Stimulated activated CD4-positive, alpha-beta T cell treated with anti-CD3 and anti-CD28 coated beads, Interleukin-1b, Interleukin-23, amount 100 ng/mL, for 48 hours (primary cell): Measurements from ENCODE around the gene RALGAPA2.

Source experiments
- DNase-seq: peaks from one replicate; pipeline ENCODE4 v3.0.0-alpha.2; 2020

RALGAPA2 gene

DNA sequence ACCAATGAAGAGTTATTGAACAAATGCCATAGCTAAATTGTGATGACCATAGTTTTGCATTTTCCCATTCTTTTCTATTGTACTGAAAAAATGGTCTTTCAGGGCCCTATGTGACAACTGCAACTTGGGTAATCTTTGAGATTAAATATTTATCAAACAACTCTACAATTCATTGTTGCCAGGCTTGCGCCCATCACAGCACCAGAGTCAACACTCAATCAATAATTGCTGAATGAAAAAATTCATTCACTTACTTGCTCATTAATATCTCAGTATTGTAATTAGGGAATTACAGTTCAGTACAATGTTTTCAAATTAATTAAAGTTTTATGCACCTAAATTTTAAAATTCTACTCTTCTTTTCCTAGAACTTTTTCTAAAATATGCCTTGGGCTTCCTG is 7.7 kb upstream of the RALGAPA2 start:
- no peak for DNase-seq

DNA sequence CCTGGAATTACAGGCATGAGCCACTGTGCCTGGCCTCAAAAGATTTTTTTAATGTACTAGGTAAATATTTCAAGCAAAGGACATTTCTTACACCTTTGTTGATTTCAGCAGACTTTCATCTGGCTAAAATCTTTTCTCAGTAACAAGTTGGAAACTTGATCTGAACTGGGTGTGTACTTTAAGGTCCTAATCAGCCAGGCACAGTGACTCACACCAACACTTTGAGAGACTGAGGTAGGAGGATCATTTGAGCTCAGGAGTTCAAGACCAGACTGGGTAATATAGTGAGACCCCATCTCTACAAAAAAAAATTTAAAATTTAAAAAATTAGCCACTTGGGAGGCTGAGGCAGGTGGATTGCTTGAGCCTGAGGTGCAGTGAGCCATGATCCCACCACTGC is 7.0 kb upstream of the RALGAPA2 start:
- DNase-seq = no peak

DNA sequence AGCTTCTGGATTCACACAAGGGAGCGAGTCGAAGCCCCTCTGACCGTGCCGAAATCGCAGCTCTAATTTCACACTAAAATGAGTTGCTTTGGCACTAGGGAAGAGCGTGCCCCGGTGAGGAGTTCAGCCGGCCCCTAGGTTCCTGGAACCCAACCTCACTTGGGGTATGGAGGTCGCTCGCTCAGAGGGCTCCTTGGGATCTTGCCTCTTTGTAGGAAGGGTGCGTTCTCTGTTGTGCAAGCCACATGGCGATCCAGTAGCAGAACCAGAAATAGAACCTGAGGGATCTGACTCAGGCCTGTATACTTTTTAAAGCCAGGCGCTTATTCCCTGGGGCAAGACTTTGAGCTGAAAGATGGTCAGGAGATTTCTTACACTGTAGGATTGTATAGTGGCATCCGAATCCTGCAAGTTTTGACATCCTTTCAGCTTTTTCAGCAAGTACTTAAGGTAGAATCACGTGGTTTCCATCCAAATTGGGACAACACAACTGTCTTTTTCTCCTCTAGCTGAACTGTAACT is 861 bp upstream of the RALGAPA2 start:
- DNase-seq = no peak

DNA sequence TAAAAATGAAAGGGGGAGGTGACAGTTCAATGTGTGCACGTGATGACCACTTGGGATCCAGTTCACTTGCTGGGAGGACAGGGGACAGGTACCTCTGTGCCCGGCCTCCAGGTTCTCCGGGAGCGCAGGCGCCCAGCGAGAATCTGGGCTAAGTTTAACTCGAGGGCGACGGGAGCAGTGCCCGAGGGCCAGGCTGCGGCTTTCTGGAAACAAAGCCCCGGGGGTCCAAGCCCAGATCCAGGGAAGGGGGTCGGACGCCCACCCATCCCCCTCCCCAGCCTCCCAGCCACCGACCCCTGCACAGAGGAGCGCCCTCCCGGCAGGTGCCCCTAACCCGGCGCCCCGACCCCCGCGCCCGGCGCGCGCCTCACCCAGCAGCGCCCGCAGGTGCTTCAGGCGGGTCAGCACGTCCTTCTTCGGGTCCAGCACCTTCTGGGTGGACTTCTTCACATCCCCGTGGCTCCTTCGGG is 405 bp downstream of the RALGAPA2 start:
- no peak for DNase-seq

DNA sequence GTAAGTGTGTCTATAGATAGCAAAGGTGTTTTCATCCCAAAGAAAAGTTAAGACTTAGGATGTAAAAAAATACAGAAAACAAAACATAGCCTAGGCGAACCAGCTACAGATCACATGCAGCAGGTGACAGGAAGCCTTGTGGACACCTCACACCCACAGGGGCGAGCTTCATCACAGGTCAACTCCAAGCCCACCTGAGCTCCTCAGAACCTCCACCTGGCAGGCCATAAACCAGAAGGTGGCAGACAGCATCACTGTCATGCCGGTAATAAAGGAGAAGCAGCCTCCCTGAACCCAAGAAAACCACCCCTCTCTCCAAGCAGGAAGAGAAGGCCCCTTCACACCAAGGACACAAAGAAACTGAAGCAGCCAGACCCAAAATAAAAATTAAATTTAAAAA is 1.0 kb downstream of the RALGAPA2 start:
- no peak for DNase-seq

DNA sequence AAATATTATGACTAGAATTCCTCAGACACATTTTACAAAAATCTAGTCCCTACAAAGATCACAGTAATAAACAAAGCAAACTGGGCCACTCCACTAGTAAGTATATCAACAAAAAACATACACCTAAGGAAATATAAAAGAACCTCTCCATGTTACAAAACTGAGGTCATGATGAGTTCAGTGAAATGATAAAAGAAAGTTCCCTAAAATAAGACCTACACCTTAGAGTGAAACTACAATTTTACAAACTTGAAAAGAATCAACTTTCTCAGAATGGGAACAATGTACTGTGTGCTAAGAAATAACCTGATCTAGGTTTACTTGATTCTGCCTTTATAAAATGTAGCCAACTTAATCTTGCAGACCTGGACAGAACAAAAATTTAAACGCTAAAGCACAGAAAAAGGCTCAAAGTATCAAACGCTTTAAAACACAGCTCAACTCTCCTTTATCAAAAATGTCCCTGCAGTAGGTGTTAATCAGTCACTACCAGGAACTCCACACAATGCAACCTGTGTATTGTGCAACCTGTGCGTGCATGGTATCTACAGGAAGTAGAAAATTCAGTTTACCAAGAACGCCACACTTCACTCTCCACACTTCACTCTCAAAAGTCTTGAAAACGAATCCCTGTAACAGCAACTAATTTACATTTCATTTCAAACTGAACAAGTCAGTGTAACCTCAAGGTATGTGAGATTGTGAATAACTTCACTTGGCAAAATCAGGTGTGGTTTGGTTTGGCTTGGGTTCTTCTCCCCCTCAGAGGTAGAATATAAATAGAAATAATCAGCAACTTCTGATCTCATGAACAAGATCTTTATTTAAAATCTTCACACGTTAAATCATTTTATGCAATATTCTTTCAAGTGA is 1.8 kb downstream of the RALGAPA2 start:
- DNase-seq = peak; percentile 39

DNA sequence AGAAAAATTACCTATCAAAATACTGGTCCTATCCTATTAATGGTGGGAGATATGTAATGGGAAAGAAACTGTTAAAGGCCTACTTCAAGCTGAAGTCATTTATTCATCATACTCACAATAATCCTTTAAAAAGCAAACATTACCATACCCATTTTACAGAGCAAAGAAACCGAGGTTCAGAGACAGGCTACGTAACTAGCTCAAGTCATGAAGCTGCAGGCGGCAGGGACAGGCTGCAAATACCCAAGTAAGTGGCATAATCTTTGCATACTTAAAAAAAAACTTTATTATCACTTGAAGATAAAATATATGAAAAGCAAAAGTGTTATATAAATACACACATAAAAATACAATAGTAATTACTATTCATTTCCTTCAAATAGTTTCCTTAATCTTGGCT is 2.6 kb downstream of the RALGAPA2 start:
- no peak for DNase-seq

DNA sequence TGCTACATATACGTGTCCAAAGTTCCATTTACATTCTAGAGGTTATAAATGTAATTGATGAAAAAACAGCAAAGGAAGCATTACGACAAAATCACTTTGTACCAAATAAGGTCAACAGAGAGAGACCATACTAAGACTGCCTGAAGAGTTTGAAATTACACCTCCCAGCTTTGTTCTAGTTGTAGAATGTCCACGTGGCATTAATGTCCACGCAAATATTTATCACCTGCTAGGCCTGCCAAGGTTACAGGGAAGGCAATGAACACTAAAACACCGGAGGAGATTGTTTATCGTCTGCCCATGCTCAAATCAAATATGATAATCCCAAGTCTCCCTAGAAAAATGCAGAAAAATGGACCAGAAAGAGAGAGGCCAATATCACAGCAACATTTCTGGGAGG is 6.2 kb downstream of the RALGAPA2 start:
- DNase-seq = no peak

DNA sequence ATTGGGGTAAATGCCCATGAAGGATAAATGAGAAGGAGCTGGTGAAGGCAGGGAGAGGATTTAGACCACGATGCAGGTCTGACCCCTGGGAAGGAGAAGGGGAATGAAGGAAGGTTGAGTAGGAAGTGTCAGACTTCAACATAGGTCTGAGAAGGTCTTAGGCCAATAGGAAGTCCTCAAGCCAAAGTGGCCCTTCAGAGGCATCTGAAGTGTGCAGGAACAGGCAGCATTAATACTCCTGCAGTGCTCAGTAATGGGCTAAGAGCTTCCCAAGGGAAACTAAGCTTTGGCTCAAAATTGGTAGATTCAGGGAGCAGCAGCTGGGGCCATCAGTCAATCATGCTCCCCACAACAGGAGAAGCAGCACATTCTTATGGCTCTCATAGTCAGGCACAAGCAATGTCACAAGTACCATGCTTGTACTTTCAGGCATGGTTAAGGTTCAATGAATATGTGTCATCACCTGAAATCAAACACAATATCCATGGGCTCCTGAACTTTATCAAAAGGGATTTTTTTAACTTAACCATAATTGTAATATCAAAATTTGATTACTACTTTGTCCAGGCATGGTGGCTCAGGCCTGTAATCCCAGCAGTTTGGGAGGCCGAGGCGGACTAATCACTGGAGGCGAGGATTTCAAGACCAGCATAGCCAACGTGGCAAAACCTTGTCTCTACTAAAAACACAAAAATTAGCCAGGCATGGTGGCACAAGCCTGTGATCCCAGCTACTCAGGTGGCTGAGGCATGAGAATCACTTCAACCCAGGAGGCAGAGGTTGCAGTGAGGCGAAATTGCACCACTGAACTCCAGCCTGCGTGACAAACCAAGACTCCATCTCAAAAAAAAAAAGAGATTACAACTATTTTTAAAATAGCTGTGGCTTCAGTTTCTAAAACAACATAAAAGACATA is 9.9 kb downstream of the RALGAPA2 start:
- DNase-seq = no peak

DNA sequence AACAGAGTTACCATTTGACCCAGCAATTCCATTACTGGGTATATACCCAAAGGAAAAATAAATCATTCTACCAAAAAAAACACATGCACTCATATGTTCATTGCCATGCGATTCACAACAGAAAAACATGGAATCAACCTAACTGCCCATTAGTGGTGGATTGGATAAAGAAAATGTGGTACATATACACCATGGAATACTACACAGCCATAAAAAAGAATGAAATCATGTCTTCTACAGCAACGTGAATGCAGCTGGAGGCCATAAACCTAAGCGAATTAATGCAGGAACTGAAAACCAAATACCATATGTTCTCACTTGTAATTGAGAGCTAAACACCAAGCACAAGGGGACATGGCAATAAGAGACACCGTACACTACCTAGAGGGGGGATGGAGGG is 12.5 kb downstream of the RALGAPA2 start:
- no peak for DNase-seq

DNA sequence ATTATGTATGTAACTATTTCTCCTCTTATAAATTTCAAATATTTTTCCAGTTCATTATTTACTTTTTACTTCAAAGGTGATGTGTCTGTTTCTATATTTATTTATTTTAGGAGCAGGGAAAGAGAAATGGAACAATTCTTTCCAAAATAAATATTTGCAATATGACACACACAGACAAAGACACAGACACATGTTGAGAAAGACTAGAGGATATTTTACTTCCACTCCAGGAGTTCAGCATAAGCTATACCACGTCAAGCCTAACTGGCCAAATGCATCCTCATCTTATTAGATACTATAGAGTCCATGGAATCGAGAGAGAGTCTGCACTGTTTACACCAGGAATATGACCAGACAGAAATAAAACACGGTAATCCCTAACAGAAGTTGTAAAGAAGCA is 13.3 kb downstream of the RALGAPA2 start:
- no peak for DNase-seq

DNA sequence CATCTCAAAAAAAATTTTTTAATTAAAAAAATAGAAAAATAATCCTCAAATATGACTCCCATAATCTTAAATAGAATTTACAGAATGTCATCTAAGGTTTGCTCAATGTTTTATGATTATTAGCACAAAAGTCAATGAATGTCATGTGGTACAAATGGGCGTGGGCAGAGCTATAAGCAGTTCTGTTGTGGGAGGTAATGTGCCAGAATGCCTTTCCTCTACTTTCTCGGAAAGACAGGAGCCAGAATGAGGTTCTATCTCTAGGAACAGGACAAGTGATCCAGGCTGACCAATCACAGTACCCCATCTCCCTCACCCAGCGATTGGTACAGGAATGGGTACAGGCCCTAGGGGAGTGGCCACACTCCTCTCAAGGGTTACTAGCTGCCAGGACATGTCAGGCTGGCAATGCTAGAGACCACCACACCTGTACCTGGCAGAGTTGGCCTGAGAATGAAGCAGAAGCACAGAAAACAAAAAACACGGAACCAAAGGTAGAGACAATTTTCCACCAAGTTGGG is 15.1 kb downstream of the RALGAPA2 start:
- DNase-seq = no peak

DNA sequence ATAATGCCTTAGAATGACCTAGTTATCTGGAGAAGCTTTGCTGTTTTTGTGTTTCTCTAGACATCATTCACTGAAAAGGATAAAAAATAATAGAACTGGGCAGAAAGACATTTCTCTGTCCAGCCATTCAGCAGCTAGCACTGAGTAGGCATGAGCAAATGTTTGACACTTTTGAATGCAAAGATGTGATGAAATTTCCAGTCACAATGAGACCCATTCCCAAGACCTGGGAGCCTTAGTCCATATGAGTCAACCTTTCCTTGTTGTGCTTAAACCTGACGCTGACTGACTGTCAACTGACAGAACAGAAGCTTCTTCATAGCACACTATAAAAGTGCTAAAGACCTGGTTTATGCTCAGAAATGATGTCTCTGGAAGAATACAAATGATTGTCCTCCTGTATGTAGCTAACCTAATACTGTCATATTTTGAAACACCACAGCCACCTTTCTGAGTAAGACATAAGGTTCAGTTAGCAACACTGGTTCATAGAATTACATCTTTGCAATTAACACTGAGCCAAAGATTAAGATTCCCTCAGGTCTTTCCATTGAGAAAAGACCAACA is 17.1 kb downstream of the RALGAPA2 start:
- no peak for DNase-seq

DNA sequence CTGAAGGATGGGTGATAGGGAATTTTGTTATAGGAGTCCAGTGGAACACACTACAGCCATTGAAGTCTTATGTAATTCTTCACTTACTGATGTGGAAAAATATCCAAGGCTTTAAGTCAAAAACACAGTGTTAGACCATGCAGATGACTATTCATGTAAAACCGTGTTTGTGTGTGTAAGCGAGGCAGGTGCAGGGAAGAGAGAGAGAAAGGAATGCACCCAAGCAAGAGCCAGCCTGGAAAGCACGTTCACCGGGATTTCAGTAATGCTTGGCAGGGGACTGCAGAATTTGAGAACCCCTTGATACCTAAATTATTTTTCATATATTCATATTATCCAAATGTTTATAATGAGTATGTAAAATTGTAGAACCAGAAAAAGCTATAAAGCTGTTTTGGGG is 17.9 kb downstream of the RALGAPA2 start:
- DNase-seq = no peak

DNA sequence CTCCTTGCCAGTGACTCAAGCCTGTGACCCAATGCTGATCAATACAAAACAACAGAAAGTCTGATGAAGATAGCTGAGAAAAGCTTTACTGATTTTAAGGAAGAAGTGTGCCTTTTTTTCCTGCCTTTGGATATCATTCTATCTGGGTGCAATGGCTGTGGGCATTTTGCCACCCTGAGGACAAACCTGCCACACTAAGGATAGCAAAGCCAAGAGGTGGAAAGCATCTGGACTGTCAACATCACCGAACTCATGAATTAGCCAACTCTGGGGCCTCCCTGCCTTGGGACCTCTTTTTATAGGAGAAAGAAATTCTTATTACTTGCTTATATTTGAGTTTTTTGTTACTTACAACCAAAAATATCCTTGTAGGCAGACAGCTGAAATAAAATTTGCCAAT is 19.9 kb downstream of the RALGAPA2 start:
- DNase-seq = no peak

DNA sequence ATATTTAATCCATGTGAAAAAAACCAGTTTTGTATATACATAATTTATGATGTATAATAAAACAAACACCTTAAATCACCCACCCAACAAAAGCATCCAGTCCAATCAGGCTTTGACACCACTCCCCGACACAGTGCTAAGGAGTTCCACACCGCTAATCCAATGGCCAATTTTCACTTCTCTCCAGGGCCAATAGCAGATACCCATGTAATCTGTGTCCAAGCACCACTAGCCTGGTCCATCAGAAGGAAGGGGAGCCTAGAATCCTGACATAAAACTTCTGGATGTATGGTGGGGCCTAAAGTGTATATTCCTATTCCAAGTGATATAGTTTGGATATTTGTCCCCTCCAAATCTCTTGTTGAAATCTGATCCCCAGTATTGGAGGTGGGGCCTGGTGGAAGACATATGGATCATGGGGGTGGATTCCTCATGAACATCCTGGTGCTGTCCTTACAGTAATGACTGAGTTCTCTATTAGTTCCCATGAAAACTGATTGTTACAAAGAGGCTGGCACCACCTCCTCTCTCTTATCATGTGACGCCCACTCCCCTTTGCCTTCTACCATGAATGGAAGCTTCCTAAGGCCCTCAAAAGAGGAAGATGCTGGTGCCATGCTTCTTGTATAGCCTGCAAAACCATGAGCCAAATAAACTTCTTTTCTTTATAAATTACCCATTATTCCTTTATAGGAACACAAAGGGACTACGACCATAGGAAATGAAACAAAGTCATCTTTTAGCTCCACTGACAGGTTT is 20.8 kb downstream of the RALGAPA2 start:
- no peak for DNase-seq

DNA sequence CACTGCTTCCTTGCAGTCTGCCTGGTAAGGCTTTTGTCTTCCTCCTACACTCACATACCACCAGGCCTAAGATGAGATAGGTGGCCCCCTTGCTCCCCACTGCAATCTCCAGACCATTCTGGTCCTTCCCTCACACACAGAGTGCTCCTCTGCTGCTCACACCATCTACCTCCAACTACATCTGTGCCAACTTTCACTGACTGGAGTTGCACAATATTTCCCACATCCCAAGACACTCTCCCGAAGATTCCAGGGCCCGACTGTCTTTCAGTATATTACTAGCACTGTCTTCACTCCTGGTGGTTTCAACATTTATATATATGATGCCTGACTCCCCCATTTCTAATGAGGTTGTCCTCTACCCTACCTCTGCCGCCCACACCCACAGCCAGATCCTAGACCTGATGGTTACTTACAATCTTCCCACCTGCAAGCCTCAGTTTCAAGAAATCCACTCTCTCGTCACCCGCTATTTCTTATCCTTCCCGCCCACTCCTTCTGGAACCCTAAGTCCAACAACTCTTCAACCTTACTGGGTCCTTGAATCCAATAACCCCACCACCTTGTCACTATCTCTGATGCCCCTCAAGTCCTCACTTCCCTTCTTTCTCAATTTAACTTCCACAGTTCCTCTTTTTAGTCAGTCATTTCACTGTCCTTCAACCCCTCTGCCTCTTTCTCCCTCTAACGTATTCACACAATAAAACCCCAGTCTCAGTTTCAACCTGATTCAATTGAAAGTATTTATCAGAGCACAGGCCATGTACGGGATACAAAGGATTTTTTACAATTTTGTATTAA is 21.6 kb downstream of the RALGAPA2 start:
- no peak for DNase-seq

DNA sequence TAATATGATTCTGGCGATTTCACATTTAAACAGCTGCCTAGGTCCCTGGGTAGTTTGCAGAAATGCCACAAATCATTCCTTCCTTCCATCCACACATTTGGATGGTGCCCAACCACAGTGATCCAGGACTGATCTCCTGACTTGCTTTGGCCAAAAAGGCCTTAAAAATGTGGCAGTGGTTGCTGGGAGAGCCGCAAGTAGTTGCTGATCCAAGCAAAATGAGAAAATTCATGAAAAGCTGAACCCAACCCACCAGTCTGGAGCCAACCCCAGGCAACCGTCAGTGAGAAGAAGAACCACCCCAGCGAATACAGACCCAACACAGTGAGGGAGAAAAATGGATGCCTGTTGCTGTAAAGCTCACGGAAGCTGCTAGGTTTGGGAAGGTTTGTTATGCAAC is 25.1 kb downstream of the RALGAPA2 start:
- no peak for DNase-seq

DNA sequence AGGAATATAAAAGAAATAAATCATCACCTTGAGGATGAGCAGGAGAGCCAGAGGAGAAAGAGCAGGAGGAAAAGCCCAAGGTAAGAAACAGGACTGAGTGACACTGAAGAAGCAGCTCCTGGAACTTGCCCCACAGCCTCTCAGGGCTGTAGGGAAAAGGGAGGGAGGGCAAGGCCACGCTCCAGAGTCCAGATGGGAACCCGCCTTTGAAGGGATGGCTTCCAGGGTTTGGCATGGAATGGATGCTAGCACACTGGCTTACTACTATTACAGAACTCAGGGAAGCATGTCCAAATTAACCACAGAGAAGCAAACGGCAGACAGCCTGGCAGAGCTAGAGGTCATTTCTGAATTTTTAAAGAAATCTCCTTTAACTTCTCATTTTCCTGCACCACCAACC is 26.8 kb downstream of the RALGAPA2 start:
- DNase-seq = no peak

DNA sequence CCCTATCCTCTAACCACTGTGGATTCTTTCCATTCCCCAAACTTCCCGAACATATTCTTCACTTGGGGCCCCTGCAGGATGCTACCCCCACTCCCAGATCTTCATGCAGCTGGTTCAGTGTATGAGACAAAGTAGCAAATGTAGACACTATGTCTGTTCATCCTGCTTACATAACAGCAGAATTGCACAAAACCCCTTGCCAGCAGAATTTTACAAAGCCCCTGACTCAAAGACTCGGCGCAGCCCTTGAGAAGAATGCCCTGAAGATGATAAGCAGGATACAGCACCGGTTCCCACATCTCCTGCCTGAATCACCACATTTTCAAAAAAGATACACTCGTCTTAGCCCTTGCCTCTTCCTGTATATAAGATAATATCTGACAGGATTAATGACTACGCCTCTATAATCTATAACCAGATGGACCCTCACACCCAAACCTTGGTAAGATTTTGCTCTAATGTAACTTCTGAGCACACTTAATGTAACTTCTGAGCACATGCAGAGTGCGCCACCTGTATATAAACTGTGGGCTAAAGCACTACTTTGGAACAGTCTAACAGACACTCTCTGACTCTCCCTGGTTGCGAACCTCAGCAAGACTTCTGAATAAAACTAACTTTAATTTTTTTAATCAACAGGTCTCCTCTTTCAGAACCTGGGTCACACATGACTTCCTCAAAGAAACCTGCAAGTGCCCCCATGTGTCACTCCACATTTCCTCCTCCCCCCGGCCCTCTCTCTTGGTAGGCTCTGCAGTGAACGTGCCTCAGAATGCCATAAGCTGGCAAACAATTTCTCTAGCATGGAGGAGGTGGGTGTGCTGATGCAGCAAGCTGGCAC is 28.7 kb downstream of the RALGAPA2 start:
- DNase-seq = no peak
